Measurements from ENCODE around the gene OR6C70.

OR6C70 gene

GRCh38 chr12:55420307-55420962 lies 49.5 kb downstream of the OR6C70 start:
- DNase-seq (ENCODE audit: low read depth in 1 of 2, low spot score in 1 of 2) = no peak

Measured in activated T-helper 1 cell treated with anti-CD3 and anti-CD28 coated beads, Interleukin-2, amount 50 U/mL, for 16 hours (primary cell).